A673 (cell line): ENCODE results near the gene KLHDC9. TPM values are rescaled to one million over a fixed set of nuclear protein-coding genes. Genes with fewer than 3 reads are reported as not detected.

ENCODE experiments used
- BruUV-seq: library from RNA; stranded (reverse); fragments of 400-500 nt; replicated peaks from 2 replicates; lab custom pipeline; 2021; lab: Mats Ljungman, UMichigan
- CTCF ChIA-PET: fragments of 300-600 bp; sonication (Branson Sonifier 250); formaldehyde crosslinking; loops from one replicate; lab custom pipeline; 2022; ENCODE audit warnings: antibody characterized with exemption; lab: Charles Lee
- POLR2A ChIA-PET: fragments of 300-600 bp; sonication (Branson Sonifier 250); formaldehyde crosslinking; loops from one replicate; lab custom pipeline; 2022; ENCODE audit warnings: antibody characterized with exemption; ENCODE audit not compliant: low non-redundant PET; lab: Charles Lee
- DNase-seq: peaks from one replicate; pipeline ENCODE4 v3.0.0-alpha.2; 2015; ENCODE audit warnings: low spot score
- H3K27ac ChIP-seq: fragments of 200-600 bp; sonication (generic); 2 replicates; pipeline ENCODE4 v1.5.1; 2016; ENCODE audit warnings: mixed run types, low read depth, mild to moderate bottlenecking, mixed read lengths, antibody characterized with exemption, low read length; ENCODE audit not compliant: poor library complexity, severe bottlenecking
- H3K27me3 ChIP-seq: fragments of 200-600 bp; sonication (generic); replicated peaks from 2 replicates; pipeline ENCODE4 v1.6.1; 2017; ENCODE audit warnings: mixed run types, low read depth, mild to moderate bottlenecking, mixed read lengths, antibody characterized with exemption, low read length; ENCODE audit not compliant: insufficient read depth, poor library complexity
- H3K36me3 ChIP-seq: fragments of 200-600 bp; sonication (generic); 2 replicates; pipeline ENCODE4 v1.6.1; 2016; ENCODE audit warnings: mixed run types, mild to moderate bottlenecking, mixed read lengths, antibody characterized with exemption, low read length; ENCODE audit not compliant: insufficient read depth, poor library complexity, severe bottlenecking
- H3K4me1 ChIP-seq: fragments of 200-600 bp; sonication (generic); 2 replicates; pipeline ENCODE4 v1.6.1; 2017; ENCODE audit warnings: mixed run types, mild to moderate bottlenecking, mixed read lengths, antibody characterized with exemption, low read length; ENCODE audit not compliant: insufficient read depth, poor library complexity, severe bottlenecking
- H3K4me3 ChIP-seq: fragments of 200-600 bp; sonication (generic); 2 replicates; pipeline ENCODE4 v1.5.1; 2016; ENCODE audit warnings: low read depth, mixed run types, mild to moderate bottlenecking, mixed read lengths, low read length; ENCODE audit not compliant: poor library complexity, severe bottlenecking
- H3K9me3 ChIP-seq: fragments of 200-600 bp; sonication (generic); 2 replicates; pipeline ENCODE4 v1.6.1; 2016; ENCODE audit warnings: mixed run types, low read depth, mild to moderate bottlenecking, mixed read lengths, antibody characterized with exemption, low read length; ENCODE audit not compliant: poor library complexity, severe bottlenecking
- EZH2 ChIP-seq: fragments of 200-600 bp; sonication (generic); IDR thresholded peaks from 2 replicates; pipeline ENCODE4 v1.6.1; 2017; ENCODE audit warnings: borderline replicate concordance, low read depth, mild to moderate bottlenecking, mixed read lengths, antibody characterized with exemption, low read length; ENCODE audit not compliant: poor library complexity, severe bottlenecking
- intact Hi-C: fragments of 100-400 bp; cut with micrococcal nuclease; formaldehyde crosslinking; loops from one replicate; pipeline ENCODE4 v1.10.0; 2022; ENCODE audit not compliant: unreplicated experiment
- total RNA-seq: library from RNA; stranded (reverse); gene quantifications from 2 replicates; pipeline ENCODE4 v1.2.3, GENCODE V29; 2021
- TF ChIP-seq, protein P1 (sequence below): fragments of 300-800, 200-600 bp; sonication (generic); conservative IDR thresholded peaks from 2 replicates; pipeline ENCODE4 v1.5.1; 2017; ENCODE audit warnings: low read depth, mild to moderate bottlenecking, antibody characterized with exemption, low read length, moderate library complexity, mixed read lengths

KLHDC9 gene
- total RNA-seq, 1 experiment from 2014 or later, result 1.7 TPM

DNA sequence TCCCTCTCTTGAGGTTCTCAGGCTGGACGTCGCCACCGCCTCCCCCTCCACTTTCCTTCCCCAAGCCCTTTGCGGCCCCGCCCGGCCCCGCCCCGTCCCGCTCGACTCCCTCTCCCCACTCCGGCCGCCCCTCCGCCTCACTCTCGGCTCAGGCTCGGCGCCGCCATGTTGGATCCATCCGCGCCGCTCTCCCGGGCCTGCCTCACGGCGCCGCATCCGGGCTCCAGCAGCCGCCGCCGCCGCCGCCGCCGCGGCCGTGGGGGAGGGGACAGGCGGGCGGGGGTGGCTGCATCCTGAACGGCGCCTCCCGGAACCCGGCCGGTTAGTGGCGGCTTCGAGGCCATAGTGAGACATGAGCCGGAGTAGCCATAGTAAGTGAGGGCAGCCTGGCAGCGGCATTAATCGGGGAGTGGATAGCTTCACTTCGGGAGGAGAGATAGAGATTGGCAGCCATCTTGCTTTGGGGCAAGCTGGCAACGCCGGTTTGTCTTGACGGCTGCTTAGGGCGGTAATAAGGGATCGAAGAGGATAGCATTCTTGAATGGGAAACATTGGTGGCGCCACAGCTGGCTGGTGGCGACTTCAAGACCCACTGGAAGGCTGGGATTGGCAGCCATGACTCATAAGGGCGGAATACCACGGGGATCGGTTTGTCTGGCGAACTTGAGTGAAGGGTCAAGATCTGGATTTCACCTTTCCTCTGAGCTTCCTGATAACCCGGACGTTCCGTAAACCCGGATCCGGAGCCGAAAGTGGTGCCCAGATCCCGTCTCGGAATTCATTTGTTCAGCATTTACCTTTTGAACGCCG lies 34.5 kb downstream of the KLHDC9 start, which contains the start of gene DEDD:
Gene DEDD, minus strand, starts transcription at position 258 of the 810 bp plus-strand sequence. CDS start 8,205 bp downstream, outside the sequence.
- DNase-seq, result peak; percentile 99
- ChIA-PET CTCF (interaction anchor here (0.5 to 1.1 kb wide), 2 partner anchors 15 to 33 kb away, joined by 3 read pairs; no protein-coding TSS in a partner anchor), POLR2A (interaction anchor here (0.5 to 0.6 kb wide), 2 partner anchors 39 to 111 kb away, joined by 4 to 5 read pairs; partner anchors contain the start of gene F11R)
- no peaks in the 10 kb centered on the region for H3K27me3 ChIP-seq
- intact Hi-C loops, result loop anchor here (2.0 kb wide), 2 partner anchors 20 to 88 kb away; partner anchors contain the start of genes UFC1 and USF1
- no peaks in the 10 kb centered on the region for H3K9me3 ChIP-seq
- no peak for TF ChIP-seq EZH2
- TF ChIP-seq, protein P1, sequence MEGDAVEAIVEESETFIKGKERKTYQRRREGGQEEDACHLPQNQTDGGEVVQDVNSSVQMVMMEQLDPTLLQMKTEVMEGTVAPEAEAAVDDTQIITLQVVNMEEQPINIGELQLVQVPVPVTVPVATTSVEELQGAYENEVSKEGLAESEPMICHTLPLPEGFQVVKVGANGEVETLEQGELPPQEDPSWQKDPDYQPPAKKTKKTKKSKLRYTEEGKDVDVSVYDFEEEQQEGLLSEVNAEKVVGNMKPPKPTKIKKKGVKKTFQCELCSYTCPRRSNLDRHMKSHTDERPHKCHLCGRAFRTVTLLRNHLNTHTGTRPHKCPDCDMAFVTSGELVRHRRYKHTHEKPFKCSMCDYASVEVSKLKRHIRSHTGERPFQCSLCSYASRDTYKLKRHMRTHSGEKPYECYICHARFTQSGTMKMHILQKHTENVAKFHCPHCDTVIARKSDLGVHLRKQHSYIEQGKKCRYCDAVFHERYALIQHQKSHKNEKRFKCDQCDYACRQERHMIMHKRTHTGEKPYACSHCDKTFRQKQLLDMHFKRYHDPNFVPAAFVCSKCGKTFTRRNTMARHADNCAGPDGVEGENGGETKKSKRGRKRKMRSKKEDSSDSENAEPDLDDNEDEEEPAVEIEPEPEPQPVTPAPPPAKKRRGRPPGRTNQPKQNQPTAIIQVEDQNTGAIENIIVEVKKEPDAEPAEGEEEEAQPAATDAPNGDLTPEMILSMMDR, result peak; percentile 42; the same call in 1 of the 2 replicates
- H3K4me3 ChIP-seq, result peak within 1 kb of the TSS; percentile 98
- H3K4me1 ChIP-seq, result peaks cover 15% of the 10 kb centered on the region
- no TSS peak for BruUV-seq
- peak within 1 kb of the TSS; percentile 97 for H3K27ac ChIP-seq
- peaks cover 28% of the 10 kb centered on the region for H3K36me3 ChIP-seq

- Histone ChIP-seq H3K36me3 (peaks cover 22% of the 10 kb centered on the region), H3K9me3 (no peaks in the 10 kb centered on the region), H3K27me3 (no peaks in the 10 kb centered on the region), H3K4me3 (peak overlapping the region; percentile 98), H3K27ac (peak overlapping the region; percentile 97), H3K4me1 (peaks cover 15% of the 10 kb centered on the region)
- CTCF ChIA-PET, result interaction anchor here (1.1 kb wide), 1 partner anchor 15 kb away, joined by 3 read pairs; no protein-coding TSS in a partner anchor
- BruUV-seq, result TSS peak; percentile 85
- POLR2A ChIA-PET, result interaction anchor here (0.6 kb wide), 1 partner anchor 112 kb away, joined by 4 read pairs; the partner anchor contains the start of gene F11R
- no peak for TF ChIP-seq EZH2
- TF ChIP-seq, protein P1, result no peak
- intact Hi-C loops, result loop anchor here (2.0 kb wide), 2 partner anchors 20 to 88 kb away; partner anchors contain the start of genes UFC1 and USF1
- no peak for DNase-seq
Observed at GRCh38 chr1:161133220-161133740, 35.1 kb downstream of the KLHDC9 start.

DNA sequence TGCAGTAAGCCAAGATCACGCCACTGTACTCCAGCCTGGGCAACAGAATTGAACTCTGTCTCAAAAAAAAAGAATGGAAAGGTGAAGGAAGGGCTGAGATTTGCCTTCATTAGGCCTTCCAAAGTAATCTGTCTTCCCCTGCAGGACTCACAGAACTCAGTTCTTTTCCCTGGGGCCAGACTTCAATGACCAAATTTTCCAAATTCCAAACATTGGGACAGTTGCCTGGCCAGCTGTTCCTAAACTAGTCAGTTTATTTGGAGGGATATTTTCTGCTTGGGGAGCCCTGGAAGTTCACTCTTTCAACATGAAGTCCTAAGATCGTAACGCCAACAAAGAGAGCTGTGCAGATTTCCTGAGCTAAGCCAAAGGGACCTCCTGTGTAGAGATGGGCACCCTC lies 39.7 kb downstream of the KLHDC9 start:
- Histone ChIP-seq H3K27ac (no peak overlapping the region), H3K27me3 (no peaks in the 10 kb centered on the region), H3K4me3 (no peak overlapping the region), H3K36me3 (no peaks in the 10 kb centered on the region), H3K4me1 (peaks cover 4% of the 10 kb centered on the region), H3K9me3 (no peaks in the 10 kb centered on the region)
- no peak for TF ChIP-seq EZH2
- TF ChIP-seq, protein P1, result no peak
- ChIA-PET POLR2A (no interaction called here), CTCF (interaction anchor here (0.7 kb wide), 1 partner anchor 93 kb away, joined by 3 read pairs; the partner anchor contains the start of gene USF1)
- no peak for DNase-seq
- BruUV-seq, result no TSS peak
- intact Hi-C loops, result loop anchor here (2.0 kb wide), 1 partner anchor 141 kb away; no protein-coding TSS in a partner anchor
